Left lung (tissue), 10 donors: ENCODE data around the gene UNKL. TPM values are rescaled to one million over a fixed set of nuclear protein-coding genes. Genes with fewer than 3 reads are reported as not detected.

Experiments
- ATAC-seq: fragments of 200-7000 bp; cut with Tn5 transposase; one replicate; pipeline ENCODE4 v1.9.1; 2020; ENCODE audit warnings: moderate library complexity
- DNase-seq, 4 donors: peaks; one replicate each; pipeline ENCODE4 v3.0.0-alpha.2; 2013 to 2020
- H3K27ac ChIP-seq, 2 donors: fragments of 200-600 bp; sonication (generic) in 1 of 2; one replicate each; pipeline versions ENCODE4 v1.5.0 to v1.8.0; 2020 to 2021
- H3K27me3 ChIP-seq, 2 donors: fragments of 200-600 bp; sonication (generic) in 1 of 2; one replicate each; pipeline versions ENCODE4 v1.5.0 to v1.8.0; 2020 to 2021
- H3K36me3 ChIP-seq, 2 donors: fragments of 200-600 bp; sonication (generic) in 1 of 2; one replicate each; pipeline versions ENCODE4 v1.5.0 to v1.8.0; 2020 to 2021
- H3K4me1 ChIP-seq, 2 donors: fragments of 200-600 bp; one replicate each; pipeline ENCODE4 v1.8.0; 2021
- H3K4me3 ChIP-seq, 2 donors: fragments of 200-600 bp; sonication (generic) in 1 of 2; one replicate each; pipeline versions ENCODE4 v1.5.0 to v1.8.0; 2020 to 2021; ENCODE audit warnings: mild to moderate bottlenecking in 1 of 2
- H3K9me3 ChIP-seq, 2 donors: fragments of 200-600 bp; sonication (generic) in 1 of 2; one replicate each; pipeline versions ENCODE4 v1.5.0 to v1.8.0; 2020 to 2021
- CTCF ChIP-seq, 2 donors: fragments of 200-600 bp; sonication (generic) in 1 of 2; IDR thresholded peaks; one replicate each; pipeline versions ENCODE4 v1.5.0 to v1.8.0; 2021; ENCODE audit warnings: antibody characterized with exemption in 2 of 2
- intact Hi-C, 2 donors: fragments of 100-400 bp; cut with DNase I; formaldehyde crosslinking; loops; one replicate each; pipeline versions ENCODE4 v1.11.2 to v1.14.2; 2022
- polyA plus RNA-seq, 6 donors: library from polyadenylated mRNA; unstranded; fragments of 120-200 nt; gene quantifications; one replicate each; pipeline ENCODE4 v1.2.1, GENCODE V29; 2013; ENCODE audit not compliant: insufficient read length in 6 of 6
- total RNA-seq, 2 donors: library from RNA; stranded (reverse); fragmentation: NEBNext Ultra II Directional; extraction: Animal tissue kit (Norgen Biotek cat#: 25700); gene quantifications; one replicate each; pipeline ENCODE4 v1.2.1, GENCODE V29; 2021
- donor health status: DM: no; HTN: yes; CAD: no.
- donor health status: DM: no; HTN: no; CAD: no.

UNKL gene
- total and polyA plus RNA-seq, 8 donors: 18.9 to 27.3 (median 20.8) TPM

GRCh38 chr16:1424028-1424427 is 9.5 kb upstream of the UNKL start:
- H3K27ac ChIP-seq: no peak overlapping the region
- DNase-seq: no peak
- peaks cover 0 to 10% of the 10 kb centered on the region in 2 donors for H3K27me3 ChIP-seq
- no peak for ATAC-seq
- no peaks in the 10 kb centered on the region for H3K36me3 ChIP-seq
- intact Hi-C loops: no loop called here
- no peak for TF ChIP-seq CTCF (IDR thresholded peaks at IDR 0.05)
- no peak overlapping the region for H3K4me3 ChIP-seq
- H3K9me3 ChIP-seq: no peaks in the 10 kb centered on the region
- H3K4me1 ChIP-seq: peaks cover 8 to 14% of the 10 kb centered on the region in 2 donors

GRCh38 chr16:1422076-1422475 is 7.6 kb upstream of the UNKL start:
- peaks cover 0 to 7% of the 10 kb centered on the region in 2 donors for H3K36me3 ChIP-seq
- peak overlapping the region in 1 of 2 donors; percentile 95 for H3K27ac ChIP-seq
- ATAC-seq: no peak
- intact Hi-C loops: no loop called here
- no peaks in the 10 kb centered on the region for H3K27me3 ChIP-seq
- H3K4me1 ChIP-seq: peaks cover 8 to 28% of the 10 kb centered on the region in 2 donors
- no peak for DNase-seq
- no peaks in the 10 kb centered on the region for H3K9me3 ChIP-seq
- no peak for TF ChIP-seq CTCF (IDR thresholded peaks at IDR 0.05)
- no peak overlapping the region for H3K4me3 ChIP-seq

GRCh38 chr16:1420111-1420539 is 5.6 kb upstream of the UNKL start:
- peaks cover 8 to 31% of the 10 kb centered on the region in 2 donors for H3K4me1 ChIP-seq
- no peaks in the 10 kb centered on the region for H3K27me3 ChIP-seq
- no peak for TF ChIP-seq CTCF (IDR thresholded peaks at IDR 0.05)
- peak overlapping the region; percentile 91 to 97 for H3K4me3 ChIP-seq
- intact Hi-C loops: no loop called here
- DNase-seq: no peak
- peak; percentile 6 for ATAC-seq
- no peaks in the 10 kb centered on the region for H3K9me3 ChIP-seq
- H3K27ac ChIP-seq: peak overlapping the region; percentile 95
- H3K36me3 ChIP-seq: peaks cover 0 to 7% of the 10 kb centered on the region in 2 donors

GRCh38 chr16:1416521-1416941 is 2.0 kb upstream of the UNKL start:
- peaks cover 0 to 9% of the 10 kb centered on the region in 2 donors for H3K36me3 ChIP-seq
- ATAC-seq: no peak

More at GRCh38 chr16:1416521-1416941, 2.0 kb upstream of the UNKL start:
- no peak for TF ChIP-seq CTCF (IDR thresholded peaks at IDR 0.05)
- Histone ChIP-seq H3K9me3 (no peaks in the 10 kb centered on the region), H3K4me1 (peaks cover 14 to 44% of the 10 kb centered on the region in 2 donors), H3K27ac (no peak overlapping the region), H3K27me3 (no peaks in the 10 kb centered on the region), H3K4me3 (no peak overlapping the region)
- intact Hi-C loops: no loop called here
- DNase-seq: no peak
